Activated T-helper 1 cell treated with Interleukin-2 at 50 U/mL for 16 hours (primary cell): ENCODE results near the gene TERC.
"Not testable (repeated sequence)": the region's sequence is repeated elsewhere in the genome, so short reads cannot be mapped to it uniquely, and the experiment has no call there.

Source experiments
- DNase-seq: peaks from one replicate; pipeline ENCODE4 v3.0.0-alpha.2; 2020; ENCODE audit warnings: low read depth

TERC gene

DNA sequence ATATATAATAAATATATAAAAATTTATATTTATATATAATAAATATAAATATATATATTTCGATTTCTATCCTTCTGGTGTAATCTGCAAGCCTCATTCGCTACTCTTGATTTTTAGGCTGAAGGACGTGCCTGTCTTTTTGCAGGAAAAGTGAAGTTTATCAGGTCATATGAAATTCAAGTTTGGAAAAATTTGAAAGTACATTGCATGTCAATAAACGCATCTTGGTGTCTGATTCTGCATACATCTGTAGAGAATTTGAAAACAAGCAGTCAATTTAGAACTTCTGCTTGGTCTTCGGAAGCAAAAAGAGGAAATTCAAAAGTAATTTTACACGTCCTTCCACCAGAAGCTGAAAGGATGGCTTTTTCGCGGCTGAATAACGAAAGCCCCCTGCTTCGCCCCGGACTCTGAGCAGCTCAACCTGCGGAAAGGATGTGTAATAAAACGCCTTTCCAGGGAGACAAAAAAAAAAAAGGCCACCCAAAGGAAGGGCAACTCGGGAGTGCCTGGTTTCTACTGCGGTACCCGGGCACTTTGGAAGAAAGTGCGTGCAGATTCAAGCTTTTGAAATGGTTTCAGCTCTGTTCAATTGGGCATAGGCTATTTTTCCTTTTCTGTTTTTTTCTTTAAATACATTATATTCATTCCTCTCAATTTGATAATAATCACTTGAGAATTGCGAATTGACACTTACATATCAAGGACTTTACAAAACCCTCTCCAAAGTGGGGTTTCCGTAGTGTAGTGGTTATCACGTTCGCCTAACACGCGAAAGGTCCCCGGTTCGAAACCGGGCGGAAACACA is 6.8 kb upstream of the TERC start:
- DNase-seq: no peak

DNA sequence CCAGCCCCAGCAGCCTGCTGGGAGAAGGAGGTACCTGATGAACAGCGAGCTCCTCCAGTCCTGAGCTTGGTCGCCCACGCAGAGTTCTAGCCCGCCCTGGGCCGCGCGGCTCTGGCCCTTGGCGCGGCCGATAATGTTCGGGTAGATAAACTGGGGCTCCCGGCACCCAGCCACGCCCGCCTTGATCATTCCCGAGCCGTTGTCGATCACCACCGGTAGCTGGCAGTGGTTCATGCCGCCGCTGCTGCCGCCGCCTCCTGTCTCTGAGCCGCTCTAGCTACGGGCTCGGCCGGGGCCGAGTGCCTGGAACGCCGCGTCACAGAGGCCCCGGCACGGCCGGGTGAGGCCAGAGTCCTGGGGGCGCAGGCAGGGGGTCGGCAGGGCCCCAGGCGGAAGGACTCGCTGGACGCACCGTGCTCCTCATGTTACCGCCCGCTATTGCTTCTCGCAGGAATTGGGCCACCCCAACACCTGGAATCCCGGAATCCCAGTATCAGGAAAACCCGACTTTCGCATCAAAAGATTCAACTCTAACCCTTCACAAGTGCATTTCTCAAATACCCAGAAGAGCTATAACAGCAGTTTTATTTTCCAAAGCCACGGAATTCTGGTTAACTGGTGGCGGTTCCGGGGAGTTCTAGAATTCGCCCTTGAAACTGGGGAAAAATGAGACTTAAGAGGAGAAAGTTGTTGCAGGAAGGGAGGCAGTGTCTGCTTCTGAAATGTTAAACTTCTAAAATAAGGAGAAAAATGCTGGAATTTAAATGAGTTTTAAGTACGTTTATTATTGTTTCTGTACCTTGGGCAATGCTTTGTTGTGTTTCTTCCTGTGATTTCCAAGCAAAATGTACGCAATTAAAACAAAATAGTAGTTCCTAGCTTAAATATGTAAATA is 4.7 kb upstream of the TERC start, which contains the start of gene ACTRT3:
Gene ACTRT3, minus strand, starts transcription at position 275 of the 895 bp plus-strand sequence. Its CDS starts 41 bp downstream, at position 234.
- peak; percentile 43 for DNase-seq

- peak; percentile 47 for DNase-seq
Measured at GRCh38 chr3:169764312-169764881, 463 bp downstream of the TERC start.

GRCh38 chr3:169760479-169760878 is 4.4 kb downstream of the TERC start:
- no peak for DNase-seq

- no peak for DNase-seq
Measured at GRCh38 chr3:169759256-169759655, 5.6 kb downstream of the TERC start.

DNA sequence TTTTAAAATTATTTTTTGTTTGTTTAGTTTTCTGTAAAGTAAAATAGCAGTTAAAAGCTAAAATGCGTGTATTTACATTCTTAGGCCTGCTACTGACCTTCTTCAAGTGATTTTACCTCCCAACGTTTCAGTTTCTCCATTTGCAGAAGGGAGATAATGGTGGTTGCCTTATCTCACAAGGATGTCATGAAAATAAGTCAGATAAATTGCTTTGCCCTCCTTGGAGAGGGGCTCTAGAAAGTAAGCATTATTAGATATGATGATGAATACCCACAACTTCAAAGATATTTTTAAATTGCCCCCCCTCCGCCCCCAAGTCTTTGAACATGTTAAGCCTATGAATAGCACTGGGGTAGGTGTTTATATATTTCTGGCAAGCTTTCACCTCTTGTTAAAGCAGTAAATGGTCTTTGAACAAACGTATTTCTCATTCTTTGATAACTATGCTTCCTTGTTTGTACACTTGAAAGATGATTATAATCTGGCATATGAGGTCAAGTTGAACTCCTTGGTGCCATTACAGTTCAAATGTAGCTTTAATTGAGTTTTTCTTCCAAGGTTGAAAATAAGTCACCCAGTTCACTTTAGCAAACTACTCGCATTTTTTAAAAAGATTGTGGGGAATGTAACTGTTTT is 6.4 kb downstream of the TERC start:
- no peak for DNase-seq

DNA sequence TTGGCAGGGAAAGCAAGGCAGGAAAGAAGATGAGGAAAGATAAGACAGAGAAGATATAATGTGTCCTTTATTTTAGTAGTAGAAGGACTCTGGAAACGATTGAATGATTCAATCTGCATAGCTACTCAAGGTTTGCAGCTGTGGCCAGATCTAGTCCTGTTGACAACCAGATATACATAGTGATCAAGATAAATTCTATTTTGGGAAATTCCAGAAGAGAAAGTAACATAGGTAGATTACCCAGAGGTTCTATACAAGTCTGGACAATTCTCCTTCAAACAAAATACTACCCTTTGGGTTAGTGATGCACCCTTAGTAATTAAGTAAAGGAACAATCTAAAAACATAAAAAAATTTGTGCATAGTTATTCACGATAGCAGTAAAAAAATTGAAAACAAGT is 9.4 kb downstream of the TERC start:
- no peak for DNase-seq

GRCh38 chr3:169754711-169755110 is 10.1 kb downstream of the TERC start:
- DNase-seq: no peak

DNA sequence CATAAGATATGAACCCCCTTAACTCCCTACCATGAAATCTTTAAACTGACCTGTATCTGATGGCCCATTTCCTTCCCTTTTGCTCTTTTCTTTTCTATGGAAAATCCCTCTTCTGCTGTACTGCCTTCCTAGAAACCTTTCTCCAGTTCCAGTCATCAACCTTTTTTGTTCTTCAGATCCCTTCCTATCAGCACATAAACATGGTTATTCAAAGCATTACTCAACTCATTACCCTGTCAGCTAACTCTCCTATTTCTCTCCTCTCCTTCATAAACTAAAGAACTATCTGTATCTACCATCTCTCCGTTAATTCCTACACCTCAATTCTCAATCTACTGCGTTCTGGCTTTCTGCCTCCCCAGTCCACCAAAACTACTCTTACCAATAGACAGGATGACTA is 13.0 kb downstream of the TERC start:
- DNase-seq: no peak

DNA sequence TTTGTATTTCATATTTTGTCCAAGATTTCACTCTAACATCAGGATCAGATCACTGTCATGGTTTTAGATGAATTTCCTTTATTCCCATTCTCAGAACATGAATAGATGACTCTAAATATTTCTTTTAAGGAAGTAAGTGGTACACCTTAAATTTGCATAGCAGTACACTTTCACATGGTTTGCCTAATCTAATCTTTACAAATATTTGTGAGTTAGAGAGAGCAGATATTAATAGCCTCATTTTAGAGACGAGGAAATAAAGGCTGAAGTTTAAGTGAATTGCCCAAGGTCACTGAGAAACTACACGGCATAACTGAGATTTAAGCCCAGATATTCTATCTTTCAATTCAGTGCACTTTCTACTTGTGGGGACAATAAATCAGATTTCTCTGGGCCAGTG is 14.2 kb downstream of the TERC start:
- DNase-seq: no peak

GRCh38 chr3:169748670-169749069 is 16.2 kb downstream of the TERC start:
- no peak for DNase-seq

GRCh38 chr3:169746924-169747323 is 17.9 kb downstream of the TERC start:
- DNase-seq: no peak

DNA sequence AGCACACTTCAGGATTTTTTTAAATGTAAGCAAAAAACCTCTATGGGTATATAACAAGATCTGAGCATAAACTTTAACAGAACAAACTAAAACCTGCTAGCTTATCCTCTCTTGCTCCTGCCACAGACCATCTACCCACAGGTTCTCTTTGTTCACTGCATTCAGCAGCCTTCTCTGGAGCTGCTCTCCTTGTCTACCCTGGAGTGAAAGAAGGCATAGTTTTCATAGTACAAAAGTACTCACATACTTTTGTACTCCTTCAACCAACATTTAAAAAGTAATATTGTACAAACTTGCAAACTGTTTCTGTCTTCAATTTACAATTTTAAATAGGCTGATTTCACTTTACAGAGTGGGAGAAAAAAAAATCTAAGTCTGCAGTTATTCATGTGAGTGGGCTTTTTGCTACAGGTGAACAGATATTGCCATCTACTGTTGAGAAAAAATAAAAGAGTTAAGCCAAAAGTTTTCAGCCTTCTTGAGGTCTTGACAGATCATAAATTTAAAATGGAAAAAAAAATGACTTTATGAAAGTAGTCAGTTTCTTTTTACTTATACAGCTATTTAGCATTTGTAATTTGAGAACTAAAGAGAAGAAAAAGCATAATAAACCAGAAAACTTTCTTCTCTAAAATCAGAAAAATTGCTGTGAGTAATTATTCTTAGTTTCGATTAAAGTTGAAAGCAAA is 20.4 kb downstream of the TERC start:
- no peak for DNase-seq

DNA sequence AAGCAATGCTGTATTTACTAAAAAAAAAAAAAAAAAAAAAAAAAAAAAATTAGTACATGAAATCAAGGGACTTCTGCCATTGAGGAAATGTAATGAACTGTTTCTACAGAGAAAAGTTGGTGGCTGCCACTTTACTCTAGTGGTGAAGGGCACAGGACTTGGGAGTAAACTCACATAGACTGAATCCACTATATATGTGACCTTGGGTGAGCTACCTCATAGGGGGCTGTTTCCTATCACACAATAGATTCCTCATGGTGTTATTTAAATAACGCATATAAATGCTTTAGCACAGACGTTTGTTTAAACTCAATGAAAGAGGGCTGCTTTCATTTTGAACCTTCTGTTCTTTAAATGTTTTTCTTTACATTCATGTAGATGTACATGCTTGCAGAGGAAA is 25.8 kb downstream of the TERC start:
- DNase-seq: no peak

DNA sequence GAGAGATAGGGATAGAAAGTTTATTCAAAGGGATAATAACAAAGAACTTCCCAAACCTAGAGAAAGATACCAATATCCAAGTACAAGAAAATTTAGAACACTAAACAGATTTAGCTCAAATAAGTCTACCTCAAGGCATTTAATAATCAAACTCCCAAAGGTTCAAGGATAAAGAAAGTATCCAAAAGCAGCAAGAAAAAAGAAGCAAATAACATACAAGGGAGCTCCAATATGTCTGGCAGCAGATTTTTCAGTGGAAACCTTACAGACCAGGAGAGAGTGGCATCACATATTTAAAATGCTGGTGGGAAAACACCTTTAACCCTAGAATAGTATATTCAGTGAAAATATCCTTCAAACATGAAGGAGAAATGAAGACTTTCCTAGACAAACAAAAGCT is 33.0 kb downstream of the TERC start:
- not testable (repeated sequence) for DNase-seq

DNA sequence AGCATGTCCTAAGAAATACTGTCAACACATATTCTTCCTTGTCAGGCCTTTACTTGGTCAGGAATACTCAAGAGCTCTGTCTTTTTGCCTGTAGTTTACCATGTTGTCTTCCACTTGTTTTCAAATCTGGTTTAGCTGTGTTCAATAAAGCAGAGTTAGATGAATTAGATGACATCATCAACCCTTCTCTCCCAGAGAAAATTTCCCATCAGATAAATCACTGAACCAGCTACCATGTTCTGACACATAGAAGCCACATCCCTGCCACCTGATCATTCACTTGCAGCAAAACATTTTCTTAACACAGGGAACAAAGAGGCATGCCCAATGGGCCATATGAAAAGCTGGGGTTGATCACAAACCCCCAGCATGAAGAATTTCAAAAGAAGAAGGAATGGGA is 42.1 kb downstream of the TERC start:
- no peak for DNase-seq

DNA sequence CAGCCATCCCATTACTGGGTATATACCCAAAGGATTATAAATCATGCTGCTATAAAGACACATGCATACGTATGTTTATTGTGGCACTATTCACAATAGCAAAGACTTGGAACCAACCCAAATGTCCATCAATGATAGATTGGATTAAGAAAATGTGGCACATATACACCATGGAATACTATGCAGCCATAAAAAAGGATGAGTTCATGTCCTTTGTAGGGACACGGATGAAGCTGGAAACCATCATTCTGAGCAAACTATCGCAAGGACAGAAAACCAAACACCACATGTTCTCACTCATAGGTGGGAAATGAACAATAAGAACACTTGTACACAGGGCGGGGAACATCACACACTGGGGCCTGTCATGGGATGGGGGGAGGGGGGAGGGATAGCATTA is 46.4 kb downstream of the TERC start:
- not testable (repeated sequence) for DNase-seq
